ENCODE data around the gene FBLN2. TPM values are rescaled to one million over a fixed set of nuclear protein-coding genes. Genes with fewer than 3 reads are reported as not detected.
"Not testable (repeated sequence)": the region's sequence is repeated elsewhere in the genome, so short reads cannot be mapped to it uniquely, and the experiment has no call there.

FBLN2 gene
- total RNA-seq, 1 donor from 2014 or later = 64.6 TPM

GRCh38 chr3:13513051-13513912 is 35.6 kb upstream of the FBLN2 start:
- DNase-seq (ENCODE audit: low spot score) = no peak

GRCh38 chr3:13513913-13514517 is 34.9 kb upstream of the FBLN2 start:
- intact Hi-C loops (cut with DNase I) = no loop called here
- no peak for DNase-seq (ENCODE audit: low spot score)

More at GRCh38 chr3:13513051-13513912, 35.6 kb upstream of the FBLN2 start:
- intact Hi-C loops (cut with DNase I) = no loop called here

GRCh38 chr3:13514639-13515435 is 34.1 kb upstream of the FBLN2 start:
- intact Hi-C loops (cut with DNase I) = no loop called here
- no peak for DNase-seq (ENCODE audit: low spot score)

- no peak for DNase-seq (ENCODE audit: low spot score)
- intact Hi-C loops (cut with DNase I) = no loop called here
Measured at GRCh38 chr3:13515786-13516759, 32.9 kb upstream of the FBLN2 start.

- intact Hi-C loops (cut with DNase I) = no loop called here
- DNase-seq (ENCODE audit: low spot score) = no peak
Measured at GRCh38 chr3:13516760-13517135, 32.2 kb upstream of the FBLN2 start.

- DNase-seq (ENCODE audit: low spot score) = no peak
- intact Hi-C loops (cut with DNase I) = no loop called here
Measured at GRCh38 chr3:13517253-13517977, 31.5 kb upstream of the FBLN2 start.

GRCh38 chr3:13518516-13518953 is 30.4 kb upstream of the FBLN2 start:
- intact Hi-C loops (cut with DNase I) = no loop called here
- DNase-seq (ENCODE audit: low spot score) = peak; percentile 91

- intact Hi-C loops (cut with DNase I) = no loop called here
- no peak for DNase-seq (ENCODE audit: low spot score)
Measured at GRCh38 chr3:13519006-13519791, 29.7 kb upstream of the FBLN2 start.

- DNase-seq (ENCODE audit: low spot score) = no peak
- intact Hi-C loops (cut with DNase I) = no loop called here
Measured at GRCh38 chr3:13520326-13520880, 28.5 kb upstream of the FBLN2 start.

- intact Hi-C loops (cut with DNase I) = no loop called here
- no peak for DNase-seq (ENCODE audit: low spot score)
Measured at GRCh38 chr3:13521309-13521708, 27.6 kb upstream of the FBLN2 start.

GRCh38 chr3:13521749-13522148 is 27.2 kb upstream of the FBLN2 start:
- intact Hi-C loops (cut with DNase I); DNase-seq (ENCODE audit: low spot score): not testable (repeated sequence)

- DNase-seq (ENCODE audit: low spot score) = no peak
- intact Hi-C loops (cut with DNase I) = no loop called here
Measured at GRCh38 chr3:13522236-13522635, 26.7 kb upstream of the FBLN2 start.

- intact Hi-C loops (cut with DNase I) = no loop called here
- no peak for DNase-seq (ENCODE audit: low spot score)
Measured at GRCh38 chr3:13524979-13525669, 23.8 kb upstream of the FBLN2 start.

GRCh38 chr3:13525827-13526625 is 22.9 kb upstream of the FBLN2 start:
- no peak for DNase-seq (ENCODE audit: low spot score)
- intact Hi-C loops (cut with DNase I) = no loop called here

- DNase-seq (ENCODE audit: low spot score) = no peak
Measured at GRCh38 chr3:13526626-13526949, 22.3 kb upstream of the FBLN2 start.

GRCh38 chr3:13528217-13528867 is 20.6 kb upstream of the FBLN2 start:
- intact Hi-C loops (cut with DNase I) = no loop called here

More at GRCh38 chr3:13526626-13526949, 22.3 kb upstream of the FBLN2 start:
- intact Hi-C loops (cut with DNase I) = no loop called here

More at GRCh38 chr3:13528217-13528867, 20.6 kb upstream of the FBLN2 start:
- DNase-seq (ENCODE audit: low spot score) = no peak

Measured in cardiac septum (tissue), 1 donor.